HG02885 (cell line): ENCODE data around the gene MRPL40.

Experiments
- ATAC-seq: cut with Tn5 transposase; IDR thresholded peaks from one replicate; pipeline ENCODE4 v1.9.1; 2021; ENCODE audit warnings: mild to moderate bottlenecking; ENCODE audit not compliant: unreplicated experiment, poor library complexity

Gene MRPL40

GRCh38 chr22:19478901-19479354, 46.6 kb downstream of the MRPL40 start, which contains the start of gene UFD1:
Gene UFD1, minus strand, starts transcription at chr22:19479193. Its CDS starts 108 bp downstream, at chr22:19479085.
- peak; percentile 55 for ATAC-seq

- ATAC-seq: peak; percentile 88
Measured at GRCh38 chr22:19479355-19480172, 47.2 kb downstream of the MRPL40 start, which contains the start of gene CDC45. Gene CDC45, plus strand, starts transcription at chr22:19479920. Its CDS starts 49 bp downstream, at chr22:19479969.

- ATAC-seq: no peak
Measured at GRCh38 chr22:19480173-19480568, 47.8 kb downstream of the MRPL40 start.

DNA sequence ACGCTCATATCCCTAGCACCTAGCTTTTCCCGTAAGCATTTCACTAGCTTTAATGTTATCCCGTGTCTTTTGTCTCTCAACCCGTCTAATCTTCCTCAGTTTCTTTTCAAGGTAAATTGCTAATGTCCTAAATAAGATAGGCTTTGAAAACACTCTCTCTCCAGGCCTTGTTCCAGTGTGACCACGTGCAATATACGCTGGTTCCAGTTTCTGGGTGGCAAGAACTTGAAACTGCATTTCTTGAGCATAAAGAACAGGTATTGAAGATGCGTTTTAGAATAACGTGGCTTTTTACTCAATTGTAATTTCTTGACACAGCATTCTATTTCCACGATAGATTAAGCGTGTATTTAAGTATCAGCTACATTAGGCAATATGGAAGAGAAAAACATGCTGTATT, 48.4 kb downstream of the MRPL40 start:
- no peak for ATAC-seq

- ATAC-seq: no peak
Measured at GRCh38 chr22:19482297-19482696, 50.0 kb downstream of the MRPL40 start.

DNA sequence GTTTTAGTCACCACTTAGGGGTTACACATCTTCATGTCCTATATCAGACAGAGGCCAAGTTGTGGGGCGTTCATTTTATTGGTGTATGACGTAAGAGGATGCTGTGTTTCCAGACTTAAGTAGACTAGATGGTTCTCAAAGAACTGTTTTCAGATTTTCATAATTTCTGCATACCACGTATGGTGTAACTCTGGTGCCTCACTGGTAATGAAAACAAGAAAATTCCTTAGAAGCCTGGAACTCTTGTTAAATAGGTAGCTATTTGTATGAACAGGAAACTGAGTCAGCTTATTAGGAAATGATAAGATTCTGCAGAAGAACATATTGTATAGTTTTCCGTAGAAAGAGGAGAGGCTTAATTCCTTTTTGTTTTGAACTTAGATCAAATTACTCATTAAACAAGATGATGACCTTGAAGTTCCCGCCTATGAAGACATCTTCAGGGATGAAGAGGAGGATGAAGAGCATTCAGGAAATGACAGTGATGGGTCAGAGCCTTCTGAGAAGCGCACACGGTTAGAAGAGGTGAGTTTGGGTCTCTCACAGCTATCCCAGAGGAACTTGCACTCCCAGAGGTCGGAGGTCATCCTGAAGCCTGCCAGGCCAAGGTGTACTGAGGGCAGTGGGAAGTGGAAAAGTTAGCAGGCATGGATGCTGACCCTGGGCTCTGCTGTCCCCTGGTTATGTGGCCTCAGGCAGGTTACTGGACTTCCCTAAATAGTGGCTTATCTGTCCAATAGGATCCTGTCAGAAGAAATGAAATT, 51.3 kb downstream of the MRPL40 start:
- ATAC-seq: no peak
